ENCODE results near the gene FAM78B. TPM values are rescaled to one million over a fixed set of nuclear protein-coding genes. Genes with fewer than 3 reads are reported as not detected.
A peak's percentile ranks its signal among the peaks of the same experiment; 100 is the strongest.

The FAM78B gene
- total and polyA plus RNA-seq, 10 of the 15 experiments (the other 5 are each of a cell fraction or from before 2014, with no cell fraction given): 0.10 to 4.9 (median 1.6) TPM

MicroRNAs encoded within 50 kb of the gene (microRNA counts, 767-probe panel; counts per million panel counts)
- microRNA hsa-miR-921: 516 counts per million, percentile 8 among the panel's probes with 10 or more counts

Small RNA genes within 50 kb of the gene (microRNA-seq; reads per million reads assigned to microRNA genes)
- gene MIR921: not detected

Small RNA genes within 50 kb of the gene (small RNA-seq; reads per million reads assigned to genes)
- gene MIR921: not detected
- not detected for gene RNA5SP64

All from GM12878 (cell line).